Activated gamma-delta T cell treated with anti-CD3 and anti-CD28 coated beads, Interleukin-2, amount 50 U/mL, for 16 hours (primary cell): ENCODE results near the gene WRAP73.

Experiments
- DNase-seq: peaks from one replicate; pipeline ENCODE4 v3.0.0-alpha.2; 2020; ENCODE audit warnings: low read depth

Gene WRAP73

DNA sequence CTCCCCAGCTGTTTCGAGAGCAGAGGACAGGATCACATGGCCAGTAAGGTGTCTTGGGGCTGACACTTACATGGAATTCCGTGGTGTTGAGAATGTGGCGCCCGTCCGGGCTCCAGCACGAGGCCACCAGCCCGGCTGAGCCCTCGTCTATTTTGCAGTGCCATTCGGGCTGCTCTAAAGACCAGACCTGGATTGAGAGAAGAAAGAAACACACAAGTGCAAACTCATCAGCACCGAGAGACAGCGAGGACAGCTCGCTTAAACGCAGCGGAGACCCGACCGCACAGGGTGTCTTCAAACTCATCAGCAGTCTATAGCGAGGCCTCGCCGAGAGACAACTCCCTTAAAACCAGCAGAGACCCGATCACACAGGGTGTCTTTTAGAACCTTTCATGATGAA is 3.3 kb downstream of the WRAP73 start:
- DNase-seq = no peak

DNA sequence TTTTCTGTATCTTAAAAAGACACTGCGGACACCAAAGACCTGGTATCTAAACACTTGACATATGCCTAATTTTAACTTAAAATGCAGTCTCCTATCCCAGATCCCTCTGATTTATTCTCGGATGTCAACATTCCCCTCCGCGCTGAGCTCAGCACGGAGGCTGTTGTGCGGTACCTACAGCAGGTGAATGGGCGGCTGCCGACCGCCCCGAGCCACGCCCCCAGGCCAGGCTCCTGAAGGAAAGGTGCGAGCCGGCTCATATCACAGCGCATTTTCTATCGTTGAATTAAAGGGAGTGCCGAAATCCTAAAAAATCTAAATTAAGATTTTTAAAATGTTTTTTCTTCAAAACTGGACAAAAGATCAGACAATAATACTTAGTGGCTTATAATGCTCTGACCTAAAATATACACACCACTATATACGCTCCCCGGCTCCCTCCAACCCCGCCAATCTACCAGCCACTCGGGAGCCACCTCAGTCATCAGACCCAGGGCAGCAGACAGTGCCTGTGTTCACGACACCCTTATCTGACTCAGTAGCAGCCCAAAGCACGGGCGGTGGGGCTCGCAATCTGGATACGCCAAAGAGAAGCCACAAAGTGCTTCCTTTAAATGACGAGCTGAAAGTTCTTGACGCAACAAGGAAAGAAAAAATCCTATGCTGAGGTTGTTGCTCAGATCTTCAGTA is 4.1 kb downstream of the WRAP73 start:
- DNase-seq = no peak

- DNase-seq = no peak
These were observed 4.7 kb downstream of the WRAP73 start for GRCh38 chr1:3645247-3645646.

GRCh38 chr1:3644273-3644672 is 5.6 kb downstream of the WRAP73 start:
- no peak for DNase-seq

DNA sequence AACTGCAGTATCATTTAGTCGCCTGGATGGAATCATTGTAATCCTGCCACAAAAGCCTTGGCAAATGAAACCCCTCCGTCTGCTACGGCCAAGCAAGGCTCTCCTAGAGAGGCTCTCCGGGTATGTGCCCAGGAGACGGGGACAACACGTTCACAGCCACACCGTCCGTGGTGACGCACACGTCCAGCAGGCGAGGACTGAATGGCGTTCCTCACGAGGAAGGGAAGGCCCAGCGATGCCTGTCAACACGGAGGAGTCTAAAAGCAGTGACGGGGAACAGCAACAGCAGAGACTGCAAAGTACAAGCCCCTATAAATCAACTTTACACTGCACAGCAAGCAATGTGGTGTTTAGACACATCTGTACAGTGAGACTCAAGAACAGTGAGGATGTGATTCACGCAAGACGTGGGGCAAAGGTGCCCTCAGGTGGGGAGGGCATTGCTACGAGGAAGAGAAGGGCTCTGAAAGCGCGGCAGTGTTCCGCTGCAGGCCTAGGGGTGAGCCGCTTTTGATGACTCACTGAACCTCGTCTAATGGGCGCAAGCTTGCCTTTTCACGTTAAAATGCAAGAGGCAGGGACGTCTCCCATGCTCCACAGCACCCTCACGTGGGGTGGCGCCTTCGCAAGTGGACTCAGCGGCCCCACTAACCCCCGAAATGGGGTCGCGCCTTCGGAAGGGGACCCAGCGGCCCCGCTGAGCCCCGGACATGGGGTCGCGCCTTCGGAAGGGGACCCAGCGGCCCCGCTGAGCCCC is 6.8 kb downstream of the WRAP73 start:
- no peak for DNase-seq

GRCh38 chr1:3641816-3642215 is 8.1 kb downstream of the WRAP73 start:
- DNase-seq = no peak

DNA sequence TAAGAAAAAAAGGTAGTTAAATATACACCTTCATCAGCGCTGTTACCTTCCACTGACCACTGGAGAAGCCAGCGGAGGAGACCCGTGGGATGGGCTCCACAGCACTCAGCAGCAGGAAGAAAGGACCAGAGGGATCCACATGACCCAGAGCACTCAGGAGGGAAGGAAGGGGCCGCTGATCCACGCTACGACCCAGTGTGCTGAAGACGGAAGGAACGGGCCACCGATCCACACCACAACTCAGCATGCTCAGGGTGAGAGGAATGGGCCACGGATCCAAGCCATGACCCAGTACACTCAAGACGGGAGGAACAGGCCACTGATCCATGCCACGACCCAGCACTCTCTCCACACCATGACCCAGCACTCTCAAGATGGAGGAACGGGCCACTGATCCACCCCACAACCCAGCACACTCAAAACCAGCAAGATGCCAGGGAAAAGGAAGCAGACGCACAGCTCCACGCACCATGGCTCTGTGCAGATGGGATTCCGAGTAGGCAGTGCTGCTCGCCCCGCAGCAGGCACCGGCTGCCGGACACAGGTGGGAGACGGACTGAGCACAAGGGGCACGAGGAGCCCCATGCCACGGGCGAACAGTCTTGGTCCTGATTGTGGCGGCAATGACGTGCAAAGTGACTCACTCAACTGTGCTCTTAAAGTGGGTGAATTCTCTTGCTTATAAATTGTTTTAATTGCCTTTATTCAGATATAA is 8.7 kb downstream of the WRAP73 start:
- no peak for DNase-seq

DNA sequence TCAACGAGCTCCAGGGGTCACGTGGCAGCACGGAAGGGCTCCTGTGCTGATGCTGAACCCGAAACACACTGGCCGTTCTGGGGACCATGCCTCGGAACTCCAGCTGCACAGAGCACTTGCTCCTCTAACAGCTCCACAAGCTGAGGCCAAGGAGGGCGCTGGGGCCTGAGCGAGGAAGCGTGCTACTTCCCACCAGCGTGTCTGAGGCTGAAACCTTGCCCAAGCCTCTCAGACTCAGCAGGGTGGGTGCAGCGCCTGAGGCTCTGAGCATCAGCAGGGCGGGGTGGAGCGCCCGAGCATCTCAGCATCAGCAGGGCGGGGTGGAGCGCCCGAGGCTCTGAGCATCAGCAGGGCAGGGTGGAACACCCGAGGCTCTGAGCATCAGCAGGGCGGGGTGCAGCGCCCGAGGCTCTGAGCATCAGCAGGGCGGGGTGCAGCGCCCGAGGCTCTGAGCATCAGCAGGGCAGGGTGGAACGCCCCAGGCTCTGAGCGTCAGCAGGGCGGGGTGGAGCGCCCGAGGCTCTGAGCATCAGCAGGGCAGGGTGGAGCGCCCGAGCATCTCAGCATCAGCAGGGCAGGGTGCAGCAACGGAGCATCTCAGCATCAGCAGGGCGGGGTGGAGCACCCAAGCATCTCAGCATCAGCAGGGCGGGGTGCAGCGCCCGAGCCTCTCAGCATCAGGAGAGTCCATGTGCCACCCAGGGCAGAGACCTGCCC is 9.6 kb downstream of the WRAP73 start:
- no peak for DNase-seq

DNA sequence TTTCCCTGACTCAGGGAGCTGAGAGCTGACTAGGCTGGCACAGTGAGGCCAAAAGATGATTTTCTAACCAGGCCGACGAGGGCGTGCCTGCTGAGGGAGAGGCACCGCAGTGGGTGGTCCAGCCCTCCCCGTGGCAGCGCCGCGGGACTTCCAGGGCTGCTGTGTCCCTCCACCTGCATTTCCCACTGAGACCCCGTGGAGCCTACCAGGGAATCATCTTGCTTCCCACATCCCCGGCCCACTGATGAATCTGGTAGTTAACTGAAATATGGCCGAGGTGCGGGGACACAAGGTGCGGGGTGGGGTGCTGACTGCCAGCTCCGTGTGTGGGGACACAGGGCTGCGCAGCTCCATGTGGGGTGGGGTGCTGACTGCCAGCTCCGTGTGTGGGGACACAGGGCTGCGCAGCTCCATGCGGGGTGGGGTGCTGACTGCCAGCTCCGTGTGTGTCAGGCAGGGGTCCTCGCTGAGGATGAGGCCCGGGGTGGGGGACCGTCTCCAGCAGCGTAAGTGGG is 10.4 kb downstream of the WRAP73 start:
- no peak for DNase-seq

DNA sequence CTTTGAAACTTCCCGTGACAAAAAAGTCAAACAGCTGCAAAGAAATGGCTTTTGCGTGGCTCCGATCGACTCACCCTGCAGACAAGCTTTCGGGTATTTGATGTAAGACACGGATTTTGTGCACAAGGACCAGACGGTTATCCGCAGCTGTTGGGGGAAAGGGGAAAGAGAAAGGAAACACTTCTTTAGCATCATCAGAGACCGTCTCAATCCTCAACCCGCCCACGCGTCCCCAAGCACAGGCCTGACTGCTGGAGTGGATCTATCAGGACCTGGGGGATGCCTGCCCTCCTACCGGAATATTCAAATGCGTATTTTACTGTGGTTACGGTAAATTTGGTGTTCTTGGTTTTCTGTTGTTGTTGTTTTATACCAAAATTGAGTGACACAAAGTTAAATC is 11.2 kb downstream of the WRAP73 start:
- no peak for DNase-seq

GRCh38 chr1:3638027-3638426 is 11.9 kb downstream of the WRAP73 start:
- DNase-seq = no peak

DNA sequence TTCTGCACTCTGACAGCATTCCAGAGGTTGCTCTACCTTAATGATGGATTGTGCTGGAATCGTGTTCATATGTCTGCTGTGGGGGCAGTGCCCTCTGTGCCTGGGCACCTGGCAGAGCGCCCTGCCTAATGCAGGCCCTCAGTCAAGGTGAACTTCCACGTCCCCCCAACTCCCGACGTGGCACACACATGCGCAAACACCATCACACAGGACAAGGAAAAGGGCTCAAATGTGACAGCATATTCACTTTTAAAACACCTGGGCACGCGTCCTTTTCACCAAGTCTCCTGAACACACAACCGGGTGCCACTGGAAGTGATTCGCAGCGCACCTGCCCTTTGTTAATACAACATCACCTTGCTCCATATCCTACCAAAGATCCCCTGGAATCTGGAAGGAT is 13.4 kb downstream of the WRAP73 start:
- DNase-seq = no peak

GRCh38 chr1:3636080-3636479 is 13.8 kb downstream of the WRAP73 start:
- DNase-seq = no peak

DNA sequence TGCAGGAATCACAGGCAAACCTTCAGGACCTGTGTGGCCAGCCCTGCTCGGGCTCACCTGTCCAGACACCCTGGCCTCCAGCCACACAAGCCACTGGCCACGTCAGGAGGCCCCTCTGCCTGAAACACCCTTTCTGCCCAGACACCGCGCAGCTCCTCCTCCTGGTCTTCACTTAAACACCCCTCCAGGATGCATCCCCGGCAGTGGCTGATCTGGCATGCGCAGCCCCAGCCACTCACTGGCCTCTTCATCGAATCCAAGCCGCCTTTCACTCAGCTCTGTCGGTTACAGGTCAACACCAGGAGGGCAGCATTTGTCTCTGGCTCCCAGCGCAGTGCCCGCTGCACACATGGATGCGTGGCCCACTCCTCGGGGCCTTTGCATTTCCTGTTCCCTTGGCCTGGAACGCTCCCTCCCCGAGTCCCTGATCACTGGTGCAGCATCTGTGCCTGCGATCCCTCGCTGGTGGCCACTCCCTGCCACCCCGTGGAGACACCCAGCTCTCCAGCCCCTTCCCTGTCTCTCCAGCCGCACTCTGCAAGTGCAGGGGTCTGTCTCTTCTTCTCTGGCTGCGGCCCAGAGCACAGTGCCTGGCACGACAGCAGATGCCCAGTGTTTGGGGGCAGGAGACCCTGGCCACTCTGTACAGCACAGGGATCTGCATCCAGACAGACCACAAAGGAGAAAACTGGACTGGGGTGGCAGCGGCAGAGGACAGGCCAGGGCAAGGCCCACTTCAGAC is 15.7 kb downstream of the WRAP73 start:
- DNase-seq = no peak

GRCh38 chr1:3633344-3634058 is 16.4 kb downstream of the WRAP73 start:
- DNase-seq = no peak

GRCh38 chr1:3632716-3633343 is 17.1 kb downstream of the WRAP73 start:
- no peak for DNase-seq

DNA sequence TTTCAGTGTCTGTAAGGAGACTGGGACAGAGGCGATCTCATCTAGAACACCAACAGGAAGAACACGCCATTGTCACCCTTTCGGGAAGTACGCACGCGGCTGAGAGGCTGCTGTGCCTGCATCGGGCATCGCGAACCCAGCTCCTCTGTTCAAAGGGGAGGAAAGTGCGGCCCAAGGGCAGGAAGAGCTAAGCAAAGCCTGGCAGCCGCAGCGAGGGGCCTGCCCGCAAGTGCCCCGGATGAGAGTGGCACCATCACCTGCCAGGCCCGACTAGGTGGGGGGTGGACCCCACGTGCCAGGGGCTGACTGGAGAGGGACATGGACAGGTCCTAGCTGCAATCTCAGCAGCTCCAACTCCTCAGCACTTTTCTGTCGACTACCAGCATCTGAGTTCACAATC is 17.6 kb downstream of the WRAP73 start:
- DNase-seq = no peak

GRCh38 chr1:3631320-3632260 is 18.3 kb downstream of the WRAP73 start:
- DNase-seq = no peak

DNA sequence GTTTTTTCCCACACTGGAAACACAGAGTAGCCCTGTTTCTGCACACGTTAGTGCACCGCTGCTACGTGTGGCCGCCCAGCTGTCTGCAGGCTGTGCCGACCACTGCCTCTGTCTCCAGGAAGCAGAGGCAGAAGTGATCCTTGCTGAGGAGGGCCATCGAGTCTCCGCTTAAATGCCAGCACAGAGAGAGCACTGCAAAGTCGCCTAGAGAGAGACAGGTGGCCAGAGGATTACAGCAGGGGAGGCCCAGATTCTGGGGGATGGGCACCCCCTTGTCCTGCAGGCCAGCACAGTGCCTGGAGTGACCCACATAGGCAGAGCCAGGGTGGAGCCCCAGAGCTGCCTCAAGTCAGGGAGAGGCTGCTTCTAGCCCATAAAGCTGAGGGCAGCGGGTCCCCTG is 19.0 kb downstream of the WRAP73 start:
- no peak for DNase-seq
